GM18508 (cell line): ENCODE results near the gene BTBD6.
"Not testable (repeated sequence)": the region's sequence is repeated elsewhere in the genome, so short reads cannot be mapped to it uniquely, and the experiment has no call there.

ENCODE experiments used
- ATAC-seq: cut with Tn5 transposase; IDR thresholded peaks from one replicate; pipeline ENCODE4 v1.9.1; 2021; ENCODE audit warnings: moderate number of reproducible peaks; ENCODE audit not compliant: insufficient read depth, unreplicated experiment

The BTBD6 gene

GRCh38 chr14:105287249-105288102 is 39.1 kb downstream of the BTBD6 start:
- no peak for ATAC-seq

GRCh38 chr14:105288936-105289335 is 40.6 kb downstream of the BTBD6 start:
- ATAC-seq = not testable (repeated sequence)

- no peak for ATAC-seq
Measured at GRCh38 chr14:105290621-105291346, 42.5 kb downstream of the BTBD6 start.

DNA sequence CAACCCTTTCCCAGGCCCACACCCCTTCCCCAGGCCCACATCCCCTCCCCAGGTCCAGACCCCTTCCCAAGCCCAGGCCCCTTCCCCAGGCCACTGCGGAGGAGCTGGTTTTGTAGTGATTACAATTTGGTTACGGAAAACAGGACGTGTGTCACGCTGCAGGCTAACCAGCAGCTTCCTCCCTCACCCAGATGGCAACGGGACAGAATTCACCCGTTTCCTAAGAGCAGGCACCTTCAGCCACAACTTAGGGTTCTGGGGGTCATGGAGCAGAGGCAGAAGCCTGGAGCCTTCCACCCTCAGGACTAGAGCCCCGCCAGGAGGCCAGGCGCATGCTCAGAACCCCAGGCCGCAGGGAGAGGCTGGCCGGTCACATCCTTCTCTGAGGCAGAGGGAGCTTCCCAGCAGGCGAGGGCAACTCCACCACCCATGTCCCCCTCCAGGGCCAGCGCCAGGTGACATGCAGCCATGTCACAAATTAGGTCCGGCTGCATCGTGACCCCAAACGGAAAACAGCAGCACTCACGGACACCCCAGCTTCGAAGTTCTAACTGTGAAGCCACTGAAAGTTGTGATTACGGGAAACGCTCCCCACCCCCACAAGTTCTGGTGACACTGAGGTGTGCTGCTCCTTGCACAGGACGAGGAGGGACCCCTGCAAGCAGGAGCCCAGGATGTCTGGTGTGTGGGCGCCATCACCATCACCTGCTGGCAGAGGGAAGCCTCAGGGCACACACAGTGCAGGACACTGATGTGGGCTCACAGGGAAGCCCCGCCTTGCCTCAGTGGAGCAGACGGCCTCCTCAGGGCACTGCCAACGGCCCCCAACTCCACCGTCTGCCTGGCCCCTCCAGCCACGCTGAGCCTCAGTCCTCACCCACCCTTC is 44.7 kb downstream of the BTBD6 start:
- ATAC-seq = no peak

DNA sequence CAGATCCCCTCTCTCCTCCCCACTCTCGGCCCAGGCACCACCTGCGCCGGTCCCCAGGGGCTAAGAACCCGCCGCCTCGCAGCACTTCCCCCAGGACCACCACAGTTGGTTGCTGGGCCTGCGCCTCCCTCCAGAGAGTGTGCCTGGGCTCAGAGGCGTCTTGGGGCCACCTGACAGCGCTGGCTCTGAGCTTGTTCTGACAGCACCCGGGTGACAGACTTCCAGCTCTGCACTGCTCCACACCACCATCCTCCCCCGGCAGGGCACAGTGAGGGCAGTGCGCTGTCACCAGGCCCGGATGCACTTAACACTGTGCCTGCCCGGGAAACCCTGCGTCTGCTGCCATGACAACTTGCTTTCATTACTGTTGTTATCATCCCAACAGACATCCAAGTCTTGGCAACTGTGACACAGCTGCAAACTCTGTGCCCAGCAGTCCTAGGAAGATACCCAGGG is 45.8 kb downstream of the BTBD6 start:
- no peak for ATAC-seq

GRCh38 chr14:105297311-105297710 is 49.0 kb downstream of the BTBD6 start:
- not testable (repeated sequence) for ATAC-seq

- no peak for ATAC-seq
Measured at GRCh38 chr14:105299654-105300541, 51.6 kb downstream of the BTBD6 start.
